HepG2 (cell line): ENCODE measurements around the gene FAM174C. TPM values are rescaled to one million over a fixed set of nuclear protein-coding genes. Genes with fewer than 3 reads are reported as not detected.

Experiments used
- BRF2 ChIP-seq: sonication (generic); formaldehyde crosslinking; IDR thresholded peaks from 2 replicates; pipeline ENCODE4 v1.8.1; 2022; ENCODE audit warnings: mild to moderate bottlenecking, missing genetic modification reagents
- CBFB ChIP-seq: sonication (generic); formaldehyde crosslinking; IDR thresholded peaks from 2 replicates; pipeline ENCODE4 v1.4.0; 2020; ENCODE audit warnings: missing genetic modification reagents
- EZH2 ChIP-seq: conservative IDR thresholded peaks from 2 replicates; pipeline ENCODE4 v1.6.1; 2012; ENCODE audit warnings: mild to moderate bottlenecking, low read depth, low read length, moderate library complexity
- GMEB1 ChIP-seq: sonication (generic); formaldehyde crosslinking; IDR thresholded peaks from 2 replicates; pipeline ENCODE4 v1.5.1; 2020; ENCODE audit warnings: missing genetic modification reagents, mild to moderate bottlenecking, borderline replicate concordance
- HIVEP1 ChIP-seq: sonication (generic); formaldehyde crosslinking; IDR thresholded peaks from 2 replicates; pipeline ENCODE4 v1.4.0; 2020; ENCODE audit warnings: mild to moderate bottlenecking, missing genetic modification reagents
- IKZF1 ChIP-seq: fragments of 450-650 bp; IDR thresholded peaks from 2 replicates; pipeline ENCODE4 v1.7.1; 2016
- NR2F6 ChIP-seq, 2 experiments: IDR thresholded peaks; 2 replicates each; pipeline ENCODE4 v1.6.1; 2016; ENCODE audit warnings: antibody characterized with exemption in 1 of 2, mild to moderate bottlenecking in 1 of 2
- SOX13 ChIP-seq, 3 experiments: fragments of 450-650 bp in 1 of 3; sonication (generic) in 1 of 3; formaldehyde crosslinking in 1 of 3; IDR thresholded peaks in 2 of 3; conservative IDR thresholded peaks in 1 of 3; 2 replicates each; pipeline versions ENCODE4 v1.5.0 to v1.6.1; 2016 to 2020; ENCODE audit warnings: antibody characterized with exemption in 1 of 3, mild to moderate bottlenecking in 1 of 3, missing compliant biosample characterization in 1 of 3, missing genetic modification reagents in 1 of 3, moderate library complexity in 1 of 3
- ZFP91 ChIP-seq: sonication (generic); formaldehyde crosslinking; IDR thresholded peaks from 2 replicates; pipeline ENCODE4 v1.9.0; 2022; ENCODE audit warnings: missing genetic modification reagents, mild to moderate bottlenecking, borderline replicate concordance
- ZNF230 ChIP-seq: sonication (generic); formaldehyde crosslinking; IDR thresholded peaks from 2 replicates; pipeline ENCODE4 v1.4.0; 2020; ENCODE audit warnings: mild to moderate bottlenecking, missing genetic modification reagents
- ZNF276 ChIP-seq: sonication (generic); formaldehyde crosslinking; IDR thresholded peaks from 2 replicates; pipeline ENCODE4 v1.4.0; 2020; ENCODE audit warnings: mild to moderate bottlenecking, low read depth, missing genetic modification reagents
- ZNF451 ChIP-seq: sonication (generic); formaldehyde crosslinking; IDR thresholded peaks from 2 replicates; pipeline ENCODE4 v1.5.0; 2020; ENCODE audit warnings: mild to moderate bottlenecking, missing genetic modification reagents
- ZNF496 ChIP-seq: sonication (generic); formaldehyde crosslinking; IDR thresholded peaks from 2 replicates; pipeline ENCODE4 v1.8.1; 2023; ENCODE audit warnings: mild to moderate bottlenecking, moderate library complexity, missing genetic modification reagents; ENCODE audit not compliant: insufficient replicate concordance
- ZNF552 ChIP-seq: sonication (generic); formaldehyde crosslinking; IDR thresholded peaks from 2 replicates; pipeline ENCODE4 v1.9.0; 2022; ENCODE audit warnings: missing genetic modification reagents, mild to moderate bottlenecking, borderline replicate concordance
- ZNF687 ChIP-seq: sonication (generic); formaldehyde crosslinking; IDR thresholded peaks from 2 replicates; pipeline ENCODE4 v1.5.1; 2020; ENCODE audit warnings: mild to moderate bottlenecking, missing genetic modification reagents, moderate library complexity
- ZSCAN21 ChIP-seq: sonication (generic); formaldehyde crosslinking; IDR thresholded peaks from 2 replicates; pipeline ENCODE4 v1.8.0; 2022; ENCODE audit warnings: mild to moderate bottlenecking, missing genetic modification reagents, moderate library complexity, borderline replicate concordance
- ZSCAN31 ChIP-seq: sonication (generic); formaldehyde crosslinking; IDR thresholded peaks from 2 replicates; pipeline ENCODE4 v1.5.0; 2020; ENCODE audit warnings: low read depth, mild to moderate bottlenecking, missing genetic modification reagents
- polyA plus RNA-seq, 8 experiments: library from polyadenylated mRNA; depleted of rRNA in 3 of 8; stranded (reverse) in 7 of 8; unstranded in 1 of 8; fragments of >200 nt; fragmentation: Illumina TruSeq in 4 of 8; extraction: Trizol in 4 of 8; gene quantifications; 2 replicates each; pipeline versions ENCODE4 v1.2.1 to v1.2.3, GENCODE V29; 2011 to 2016; ENCODE audit warnings: low read depth in 4 of 8, missing spikeins in 1 of 8, mixed read lengths in 1 of 8; ENCODE audit not compliant: insufficient read depth in 1 of 8
- total RNA-seq, 5 experiments: library from RNA; depleted of rRNA; stranded (reverse); fragments of >200 nt; fragmentation: Illumina TruSeq; extraction: Trizol; gene quantifications; 2 replicates each; pipeline ENCODE4 v1.2.3, GENCODE V29; 2016; ENCODE audit warnings: low read depth in 1 of 5

FAM174C gene
- total and polyA plus RNA-seq, 2 of the 13 experiments (the other 11 are each of a cell fraction or from before 2014, with no cell fraction given): 19.5 to 31.3 TPM

- TF ChIP-seq ZNF687 (CRISPR knock-in tag) (peak; percentile 2; the same call in 1 of the 2 replicates), ZNF230 (CRISPR knock-in tag) (no peak), GMEB1 (CRISPR knock-in tag) (no peak), ZFP91 (CRISPR knock-in tag) (0 out of 2 replicates have a peak, but pooled peaks have one; percentile 25), HIVEP1 (CRISPR knock-in tag) (no peak), SOX13 (IDR thresholded peaks at IDR 0.05) (no peak), SOX13 (CRISPR knock-in tag; conservative IDR thresholded peaks at IDR 0.05 in 1 of 2, IDR thresholded peaks at IDR 0.05 in 1 of 2) (no peak), CBFB (CRISPR knock-in tag) (no peak), ZSCAN31 (no peak), ZNF451 (CRISPR knock-in tag) (no peak), EZH2 (no peak), BRF2 (CRISPR knock-in tag) (no peak), ZNF496 (no peak), IKZF1 (no peak), ZNF276 (no peak), ZNF552 (CRISPR knock-in tag) (no peak), ZSCAN21 (no peak), NR2F6 (IDR thresholded peaks at IDR 0.05) (no peak), NR2F6 (CRISPR knock-in tag; IDR thresholded peaks at IDR 0.05) (no peak)
Observed at GRCh38 chr19:1286487-1287353, 11.4 kb downstream of the FAM174C start (continued).
